Breast epithelium (tissue), 4 donors: ENCODE data around the gene MGAT2. TPM values are rescaled to one million over a fixed set of nuclear protein-coding genes. Genes with fewer than 3 reads are reported as not detected.

Experiments used
- DNase-seq, 2 donors: peaks; one replicate each; pipeline ENCODE4 v3.0.0-alpha.2; 2019; ENCODE audit warnings: low spot score in 2 of 2
- H3K27ac ChIP-seq, 2 donors: fragments of 200-600 bp; sonication (generic) in 1 of 2; one replicate each; pipeline ENCODE4 v1.5.1; 2016 to 2019; ENCODE audit warnings: mild to moderate bottlenecking in 1 of 2
- H3K27me3 ChIP-seq, 2 donors: fragments of 200-600 bp; sonication (generic) in 1 of 2; one replicate each; pipeline versions ENCODE4 v1.5.1 to v1.6.0; 2017 to 2019; ENCODE audit warnings: control low read depth in 1 of 2, mild to moderate bottlenecking in 1 of 2
- H3K36me3 ChIP-seq: fragments of 200-600 bp; one replicate; pipeline ENCODE4 v1.5.1; 2019
- H3K4me1 ChIP-seq, 2 donors: fragments of 200-600 bp; sonication (generic); one replicate each; pipeline ENCODE4 v1.5.1; 2016 to 2019; ENCODE audit warnings: control low read depth in 1 of 2
- H3K4me3 ChIP-seq, 3 donors: fragments of 200-600 bp; sonication (generic); 1 replicate in 2 of 3; 2 replicates in 1 of 3; pipeline ENCODE4 v1.5.1; 2016 to 2019; ENCODE audit warnings: mild to moderate bottlenecking in 3 of 3, moderate library complexity in 2 of 3
- H3K9me3 ChIP-seq, 2 donors: fragments of 200-600 bp; sonication (generic) in 1 of 2; one replicate each; pipeline ENCODE4 v1.5.1; 2016 to 2019; ENCODE audit warnings: control low read depth in 1 of 2
- CTCF ChIP-seq, 3 donors: fragments of 450-650 bp; IDR thresholded peaks; one replicate each; pipeline ENCODE4 v1.5.1; 2016 to 2017; ENCODE audit warnings: antibody characterized with exemption in 3 of 3, mild to moderate bottlenecking in 3 of 3, moderate library complexity in 3 of 3
- POLR2A ChIP-seq: fragments of 450-650 bp; IDR thresholded peaks from one replicate; pipeline ENCODE4 v1.6.1; 2016; ENCODE audit warnings: antibody characterized with exemption, mild to moderate bottlenecking, moderate library complexity
- POLR2AphosphoS5 ChIP-seq, 3 donors: sonication (generic); formaldehyde crosslinking; IDR thresholded peaks; one replicate each; pipeline ENCODE4 v1.6.1; 2017; ENCODE audit warnings: antibody characterized with exemption in 3 of 3
- intact Hi-C: fragments of 100-400 bp; cut with DNase I; formaldehyde crosslinking; loops from one replicate; pipeline ENCODE4 v1.15.1; 2023; ENCODE audit warnings: low total_unique reads
- total RNA-seq, 3 donors: library from RNA; depleted of rRNA; stranded (reverse); fragments of >200 nt; gene quantifications; one replicate each; pipeline ENCODE4 v1.1.0, GENCODE V29; 2016

The MGAT2 gene
- total RNA-seq, 3 donors from 2014 or later = 21.6 to 24.9 (median 22.1) TPM

- TF ChIP-seq POLR2AphosphoS5 (IDR thresholded peaks at IDR 0.05) (no peak), POLR2A (no peak), CTCF (IDR thresholded peaks at IDR 0.05) (no peak)
- DNase-seq = no peak
- Histone ChIP-seq H3K27me3 (no peaks in the 10 kb centered on the region), H3K27ac (no peak overlapping the region), H3K4me1 (peaks cover 0 to 15% of the 10 kb centered on the region in 2 donors), H3K36me3 (no peaks in the 10 kb centered on the region), H3K4me3 (no peak overlapping the region), H3K9me3 (no peaks in the 10 kb centered on the region)
- intact Hi-C loops = no loop called here
These were observed 17.0 kb downstream of the MGAT2 start for GRCh38 chr14:49637534-49638078.

- no peaks in the 10 kb centered on the region for H3K36me3 ChIP-seq
- H3K4me1 ChIP-seq = peaks cover 0 to 15% of the 10 kb centered on the region in 2 donors
- TF ChIP-seq CTCF (IDR thresholded peaks at IDR 0.05) (no peak), POLR2A (no peak)
- H3K27me3 ChIP-seq = no peaks in the 10 kb centered on the region
- no peak overlapping the region for H3K4me3 ChIP-seq
- DNase-seq = no peak
- H3K27ac ChIP-seq = peak overlapping the region in 1 of 2 donors; percentile 1
- H3K9me3 ChIP-seq = no peaks in the 10 kb centered on the region
- intact Hi-C loops = loop anchor here (10.0 kb wide), 1 partner anchor 1544 kb away; no protein-coding TSS in a partner anchor
These were observed 20.2 kb downstream of the MGAT2 start for GRCh38 chr14:49640540-49641417.

- TF ChIP-seq CTCF (IDR thresholded peaks at IDR 0.05) = no peak
- TF ChIP-seq POLR2AphosphoS5 (IDR thresholded peaks at IDR 0.05) = no peak
- TF ChIP-seq POLR2A = no peak
- H3K27ac ChIP-seq = no peak overlapping the region
- no peaks in the 10 kb centered on the region for H3K9me3 ChIP-seq
- intact Hi-C loops = loop anchor here (10.0 kb wide), 1 partner anchor 1543 kb away; no protein-coding TSS in a partner anchor
- H3K4me3 ChIP-seq = no peak overlapping the region
- H3K27me3 ChIP-seq = no peaks in the 10 kb centered on the region
- no peaks in the 10 kb centered on the region for H3K36me3 ChIP-seq
- no peak for DNase-seq
- H3K4me1 ChIP-seq = peaks cover 0 to 13% of the 10 kb centered on the region in 2 donors
These were observed 21.1 kb downstream of the MGAT2 start for GRCh38 chr14:49641697-49642129.

GRCh38 chr14:49642163-49642562, 21.6 kb downstream of the MGAT2 start:
- Histone ChIP-seq H3K36me3 (no peaks in the 10 kb centered on the region), H3K4me3 (no peak overlapping the region), H3K27ac (no peak overlapping the region), H3K4me1 (peaks cover 0 to 11% of the 10 kb centered on the region in 2 donors), H3K27me3 (no peaks in the 10 kb centered on the region), H3K9me3 (no peaks in the 10 kb centered on the region)
- TF ChIP-seq POLR2AphosphoS5 (IDR thresholded peaks at IDR 0.05) (no peak), POLR2A (no peak), CTCF (IDR thresholded peaks at IDR 0.05) (no peak)
- no peak for DNase-seq
- intact Hi-C loops = loop anchor here (10.0 kb wide), 1 partner anchor 1543 kb away; no protein-coding TSS in a partner anchor

- H3K4me1 ChIP-seq = no peaks in the 10 kb centered on the region
- no peak overlapping the region for H3K4me3 ChIP-seq
- H3K27ac ChIP-seq = no peak overlapping the region
- H3K36me3 ChIP-seq = no peaks in the 10 kb centered on the region
- no peaks in the 10 kb centered on the region for H3K27me3 ChIP-seq
- DNase-seq = no peak
- TF ChIP-seq POLR2AphosphoS5 (IDR thresholded peaks at IDR 0.05) (no peak), CTCF (IDR thresholded peaks at IDR 0.05) (no peak), POLR2A (no peak)
- intact Hi-C loops = no loop called here
- no peaks in the 10 kb centered on the region for H3K9me3 ChIP-seq
These were observed 32.9 kb downstream of the MGAT2 start for GRCh38 chr14:49653508-49653907.
